HG03520 (cell line): ENCODE data around the gene SOCS4.
"Not testable (repeated sequence)": the region's sequence is repeated elsewhere in the genome, so short reads cannot be mapped to it uniquely, and the experiment has no call there.

ENCODE experiments used
- ATAC-seq: cut with Tn5 transposase; IDR thresholded peaks from one replicate; pipeline ENCODE4 v1.9.1; 2021; ENCODE audit warnings: mild to moderate bottlenecking, moderate library complexity; ENCODE audit not compliant: unreplicated experiment

The SOCS4 gene

GRCh38 chr14:55051423-55052268 is 24.6 kb downstream of the SOCS4 start, which contains the start of gene MAPK1IP1L:
Gene MAPK1IP1L (plus strand): TSS chr14:55051647. CDS start chr14:55061684, 10,037 bp downstream.
- peak; percentile 85 for ATAC-seq

GRCh38 chr14:55052269-55052930 is 25.4 kb downstream of the SOCS4 start:
- ATAC-seq, result peak; percentile 7

GRCh38 chr14:55053018-55053417 is 26.0 kb downstream of the SOCS4 start:
- no peak for ATAC-seq

- ATAC-seq, result no peak
These were observed 26.5 kb downstream of the SOCS4 start for GRCh38 chr14:55053500-55053899.

- no peak for ATAC-seq
These were observed 27.1 kb downstream of the SOCS4 start for GRCh38 chr14:55054098-55054497.

GRCh38 chr14:55057919-55058318 is 30.9 kb downstream of the SOCS4 start:
- ATAC-seq, result no peak

GRCh38 chr14:55059333-55059732 is 32.3 kb downstream of the SOCS4 start:
- no peak for ATAC-seq

- no peak for ATAC-seq
These were observed 35.7 kb downstream of the SOCS4 start for GRCh38 chr14:55062517-55063351.

GRCh38 chr14:55064896-55065295 is 37.9 kb downstream of the SOCS4 start:
- not testable (repeated sequence) for ATAC-seq

- ATAC-seq, result no peak
These were observed 38.4 kb downstream of the SOCS4 start for GRCh38 chr14:55065411-55065810.

- no peak for ATAC-seq
These were observed 39.2 kb downstream of the SOCS4 start for GRCh38 chr14:55066223-55066622.

GRCh38 chr14:55070981-55071411 is 44.0 kb downstream of the SOCS4 start:
- no peak for ATAC-seq

- peak; percentile 40 for ATAC-seq
These were observed 45.0 kb downstream of the SOCS4 start for GRCh38 chr14:55071870-55072640.

- ATAC-seq, result no peak
These were observed 46.8 kb downstream of the SOCS4 start for GRCh38 chr14:55073856-55074255.

GRCh38 chr14:55074662-55075061 is 47.6 kb downstream of the SOCS4 start:
- ATAC-seq, result no peak

GRCh38 chr14:55075628-55076175 is 48.7 kb downstream of the SOCS4 start:
- no peak for ATAC-seq

GRCh38 chr14:55077170-55078151 is 50.4 kb downstream of the SOCS4 start:
- peak; percentile 39 for ATAC-seq

- not testable (repeated sequence) for ATAC-seq
These were observed 52.9 kb downstream of the SOCS4 start for GRCh38 chr14:55079961-55080360.
